ENCODE measurements around the gene UTP20.

The UTP20 gene

GRCh38 chr12:101280006-101280505 lies at the start of gene UTP20:
Gene UTP20, plus strand, starts transcription at chr12:101280105. Its CDS starts 178 bp downstream, at chr12:101280283.
- DNase-seq: peak; percentile 79 to 94

GRCh38 chr12:101230547-101230946 lies 49.4 kb upstream of the UTP20 start:
- no peak for DNase-seq

GRCh38 chr12:101231636-101232035 lies 48.3 kb upstream of the UTP20 start:
- no peak for DNase-seq

- DNase-seq: no peak
Measured at GRCh38 chr12:101235686-101236085, 44.2 kb upstream of the UTP20 start.

GRCh38 chr12:101238306-101238705 lies 41.6 kb upstream of the UTP20 start:
- DNase-seq: no peak

- no peak for DNase-seq
Measured at GRCh38 chr12:101238800-101239329, 41.0 kb upstream of the UTP20 start.

GRCh38 chr12:101243074-101243473 lies 36.8 kb upstream of the UTP20 start:
- no peak for DNase-seq

GRCh38 chr12:101243616-101244015 lies 36.3 kb upstream of the UTP20 start:
- DNase-seq: no peak

- DNase-seq: no peak
Measured at GRCh38 chr12:101256266-101256665, 23.6 kb upstream of the UTP20 start.

- DNase-seq: no peak
Measured at GRCh38 chr12:101257357-101257756, 22.5 kb upstream of the UTP20 start.

- DNase-seq: no peak
Measured at GRCh38 chr12:101267111-101267510, 12.8 kb upstream of the UTP20 start.

GRCh38 chr12:101276433-101276832 lies 3.5 kb upstream of the UTP20 start:
- no peak for DNase-seq

GRCh38 chr12:101277443-101277842 lies 2.5 kb upstream of the UTP20 start:
- peak in 1 of 2 experiments; percentile 3 for DNase-seq

GRCh38 chr12:101287357-101287756 lies 7.5 kb downstream of the UTP20 start:
- DNase-seq: no peak

- DNase-seq: no peak
Measured at GRCh38 chr12:101297661-101298060, 17.8 kb downstream of the UTP20 start.

GRCh38 chr12:101298426-101298825 lies 18.5 kb downstream of the UTP20 start:
- DNase-seq: no peak

GRCh38 chr12:101299346-101299745 lies 19.4 kb downstream of the UTP20 start:
- no peak for DNase-seq

GRCh38 chr12:101299931-101300330 lies 20.0 kb downstream of the UTP20 start:
- no peak for DNase-seq

- DNase-seq: no peak
Measured at GRCh38 chr12:101302741-101303140, 22.8 kb downstream of the UTP20 start.

- DNase-seq: no peak
Measured at GRCh38 chr12:101305226-101305779, 25.4 kb downstream of the UTP20 start.

- DNase-seq: no peak
Measured at GRCh38 chr12:101305794-101306193, 25.9 kb downstream of the UTP20 start.

GRCh38 chr12:101322480-101322879 lies 42.6 kb downstream of the UTP20 start:
- no peak for DNase-seq

GRCh38 chr12:101323255-101323654 lies 43.4 kb downstream of the UTP20 start:
- no peak for DNase-seq

- DNase-seq: no peak
Measured at GRCh38 chr12:101325590-101325989, 45.7 kb downstream of the UTP20 start.

- no peak for DNase-seq
Measured at GRCh38 chr12:101327051-101327450, 47.1 kb downstream of the UTP20 start.
